Measurements from ENCODE around the gene HIF3A.

DNA sequence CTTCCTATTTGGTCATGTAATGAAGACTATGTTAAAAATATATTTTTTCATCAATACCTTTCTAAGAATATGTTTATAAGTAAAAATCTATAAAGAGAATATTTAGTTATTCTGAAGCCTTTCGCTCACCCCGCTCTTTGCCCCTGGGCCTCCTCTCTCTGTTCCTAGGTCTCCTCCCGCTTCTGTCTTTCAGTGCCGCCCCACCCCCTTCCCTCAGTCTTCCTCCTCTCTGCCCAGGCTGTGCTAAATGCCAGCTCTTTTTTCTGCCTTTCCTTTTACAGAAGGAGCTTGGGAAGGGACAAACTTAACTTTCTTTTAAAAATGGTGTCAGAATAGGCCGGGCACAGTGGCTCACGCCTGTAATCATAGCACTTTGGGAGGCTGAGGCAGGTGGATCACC lies 22.8 kb downstream of the HIF3A start:
- TF ChIP-seq GATA3 (IDR thresholded peaks at IDR 0.05; ENCODE audit: low read depth, low read length): no peak
- no peak for TF ChIP-seq GATA2 (IDR thresholded peaks at IDR 0.05; ENCODE audit: low read depth, low read length)

All from SH-SY5Y (cell line).